GM12874 (cell line): ENCODE measurements around the gene FAM3C.
A peak's percentile ranks its signal among the peaks of the same experiment; 100 is the strongest.

Source experiments
- TF ChIP-seq, protein P1 (sequence below): IDR thresholded peaks from 2 replicates; pipeline ENCODE4 v1.5.1; 2011; ENCODE audit warnings: low read depth, mild to moderate bottlenecking, control low read depth, low read length, moderate library complexity; ENCODE audit not compliant: insufficient read depth

Gene FAM3C

DNA sequence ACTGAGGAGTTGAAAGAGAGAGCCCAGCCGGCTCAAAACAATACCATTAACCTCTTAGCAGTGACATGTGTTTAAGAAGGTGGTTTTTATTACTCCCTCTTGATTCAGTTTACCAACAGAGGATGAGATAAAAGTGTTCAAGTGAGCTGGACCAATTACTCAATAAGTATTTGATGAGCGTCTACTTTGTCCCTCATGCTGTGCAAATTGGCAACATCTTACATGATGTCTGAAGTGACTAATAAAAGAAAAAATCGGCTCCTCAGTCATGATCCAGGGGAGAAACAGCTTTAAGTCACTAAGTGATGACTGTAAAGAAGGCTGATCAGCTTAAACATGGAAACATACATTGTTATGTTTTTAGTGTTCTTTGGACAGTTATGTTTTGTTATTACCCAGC, 59.5 kb downstream of the FAM3C start:
- TF ChIP-seq, protein P1, sequence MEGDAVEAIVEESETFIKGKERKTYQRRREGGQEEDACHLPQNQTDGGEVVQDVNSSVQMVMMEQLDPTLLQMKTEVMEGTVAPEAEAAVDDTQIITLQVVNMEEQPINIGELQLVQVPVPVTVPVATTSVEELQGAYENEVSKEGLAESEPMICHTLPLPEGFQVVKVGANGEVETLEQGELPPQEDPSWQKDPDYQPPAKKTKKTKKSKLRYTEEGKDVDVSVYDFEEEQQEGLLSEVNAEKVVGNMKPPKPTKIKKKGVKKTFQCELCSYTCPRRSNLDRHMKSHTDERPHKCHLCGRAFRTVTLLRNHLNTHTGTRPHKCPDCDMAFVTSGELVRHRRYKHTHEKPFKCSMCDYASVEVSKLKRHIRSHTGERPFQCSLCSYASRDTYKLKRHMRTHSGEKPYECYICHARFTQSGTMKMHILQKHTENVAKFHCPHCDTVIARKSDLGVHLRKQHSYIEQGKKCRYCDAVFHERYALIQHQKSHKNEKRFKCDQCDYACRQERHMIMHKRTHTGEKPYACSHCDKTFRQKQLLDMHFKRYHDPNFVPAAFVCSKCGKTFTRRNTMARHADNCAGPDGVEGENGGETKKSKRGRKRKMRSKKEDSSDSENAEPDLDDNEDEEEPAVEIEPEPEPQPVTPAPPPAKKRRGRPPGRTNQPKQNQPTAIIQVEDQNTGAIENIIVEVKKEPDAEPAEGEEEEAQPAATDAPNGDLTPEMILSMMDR = no peak

DNA sequence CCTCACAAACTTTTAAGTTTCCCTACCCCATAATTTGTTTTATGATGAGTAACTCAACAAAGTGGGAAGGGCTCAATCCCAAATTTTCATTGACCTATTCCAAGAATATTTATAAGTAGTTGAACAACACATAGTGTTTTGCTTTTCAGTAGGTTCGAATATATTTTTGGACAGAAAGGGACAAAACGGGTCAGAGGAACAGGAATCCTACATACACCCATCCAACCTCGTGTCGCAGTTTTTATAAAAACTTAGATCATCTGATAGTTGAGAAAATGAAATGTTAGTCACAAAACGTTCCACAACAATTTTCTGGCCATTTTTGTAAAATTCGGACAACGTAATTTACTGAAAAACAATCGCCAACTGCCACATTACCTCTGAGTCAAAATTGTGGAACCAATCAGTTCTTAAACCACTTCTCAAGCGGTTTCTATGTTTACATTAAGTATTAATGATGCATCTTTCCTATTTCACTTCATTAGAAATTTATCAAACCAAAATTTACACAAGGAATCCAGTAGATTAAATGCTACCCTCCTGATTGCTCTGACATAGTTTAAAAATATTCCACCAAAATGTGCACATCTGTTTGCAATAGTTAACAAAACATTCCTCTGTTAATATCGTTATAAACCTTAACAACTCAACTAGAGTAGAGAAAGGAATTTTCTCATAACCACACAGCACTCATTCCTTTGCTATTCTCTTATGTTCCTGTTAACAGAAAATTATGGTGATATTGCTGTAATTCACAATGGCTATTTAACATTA, 61.0 kb downstream of the FAM3C start:
- TF ChIP-seq, protein P1 = no peak

DNA sequence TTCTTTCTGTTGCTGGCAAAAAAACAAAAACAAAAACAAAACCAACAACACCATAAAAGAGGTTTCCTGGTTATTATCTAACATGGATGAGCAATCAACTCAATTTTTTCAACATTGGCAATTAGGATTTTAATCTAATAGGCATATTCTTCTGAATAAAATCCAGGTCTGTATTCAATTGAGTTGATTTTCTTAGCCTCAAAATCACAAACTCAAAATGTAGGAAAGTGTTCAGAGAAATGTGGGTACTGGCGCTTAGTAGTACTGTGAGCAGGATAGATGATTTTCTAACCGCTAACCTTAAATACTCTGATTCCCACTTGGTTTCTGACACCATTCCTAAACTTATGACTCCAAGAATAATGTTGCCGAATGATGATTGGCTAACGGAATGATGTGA, 61.7 kb downstream of the FAM3C start:
- TF ChIP-seq, protein P1 = no peak

DNA sequence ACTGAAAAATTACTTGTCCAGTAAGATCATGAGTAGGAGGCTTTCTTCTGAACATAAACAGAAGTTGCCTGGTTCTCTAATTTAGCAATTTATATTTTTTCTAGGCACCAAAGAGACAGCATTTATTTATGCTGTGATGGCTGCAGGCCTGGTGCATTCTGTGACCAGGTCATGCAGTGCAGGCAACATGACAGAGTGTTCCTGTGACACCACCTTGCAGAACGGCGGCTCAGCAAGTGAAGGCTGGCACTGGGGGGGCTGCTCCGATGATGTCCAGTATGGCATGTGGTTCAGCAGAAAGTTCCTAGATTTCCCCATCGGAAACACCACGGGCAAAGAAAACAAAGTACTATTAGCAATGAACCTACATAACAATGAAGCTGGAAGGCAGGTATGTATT, 64.5 kb downstream of the FAM3C start:
- TF ChIP-seq, protein P1 = no peak

DNA sequence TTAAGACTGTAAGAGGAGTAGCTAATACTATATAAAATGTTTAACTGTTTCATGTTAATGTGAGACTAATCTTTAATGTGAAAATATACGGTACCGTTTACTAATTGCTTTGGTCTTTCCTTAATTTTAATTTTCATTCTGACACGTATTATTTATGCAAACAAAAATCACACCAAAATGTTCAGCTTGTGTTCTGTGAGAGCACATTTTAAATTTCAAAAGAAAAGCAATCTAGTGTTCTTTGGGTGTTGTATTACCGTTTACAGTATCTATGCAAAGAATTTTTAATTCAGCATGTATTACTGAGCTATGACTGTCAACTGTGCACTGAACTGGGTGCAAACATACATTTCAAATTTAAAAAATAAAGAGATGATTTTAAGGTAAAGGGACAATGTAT, 65.1 kb downstream of the FAM3C start:
- TF ChIP-seq, protein P1 = no peak

DNA sequence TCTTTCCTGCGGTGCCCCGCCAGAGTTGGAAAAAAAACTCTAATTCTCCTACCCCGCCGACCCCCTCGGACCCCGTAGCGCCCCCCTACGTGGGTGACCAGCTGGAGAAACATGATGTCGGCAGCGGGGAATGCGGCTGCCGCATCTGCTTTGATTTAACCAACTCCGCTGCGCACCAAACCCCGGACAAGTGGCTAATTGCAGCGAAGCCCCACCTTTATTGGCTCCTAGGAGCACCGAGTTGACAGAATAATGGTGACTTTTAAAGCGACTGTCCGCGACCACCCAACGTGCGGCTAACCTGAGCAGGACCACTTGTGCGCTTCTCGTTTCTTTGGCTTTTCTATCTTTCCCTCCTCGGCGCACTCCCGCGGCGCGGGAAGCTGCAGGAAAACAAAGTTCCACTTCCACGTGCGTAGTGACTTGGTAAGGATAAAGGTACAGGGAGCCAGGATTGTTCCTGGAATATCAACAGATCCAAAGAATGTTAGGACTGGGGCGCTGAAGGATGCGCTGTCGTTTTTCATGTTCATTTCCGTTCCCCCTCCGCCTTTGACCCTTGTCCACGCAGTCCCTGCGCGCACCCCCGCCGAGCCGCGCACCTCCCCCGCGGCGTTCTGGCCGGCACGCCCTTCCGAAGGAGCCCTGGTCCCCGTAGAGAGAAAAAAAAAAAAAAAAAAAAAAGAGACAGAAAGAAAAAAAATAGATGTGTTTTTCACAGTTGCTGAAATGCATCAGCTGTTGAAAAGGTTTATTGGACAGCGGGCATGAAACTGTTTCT, 65.9 kb downstream of the FAM3C start:
- TF ChIP-seq, protein P1 = 0 out of 2 replicates have a peak, but pooled peaks have one; percentile 11

DNA sequence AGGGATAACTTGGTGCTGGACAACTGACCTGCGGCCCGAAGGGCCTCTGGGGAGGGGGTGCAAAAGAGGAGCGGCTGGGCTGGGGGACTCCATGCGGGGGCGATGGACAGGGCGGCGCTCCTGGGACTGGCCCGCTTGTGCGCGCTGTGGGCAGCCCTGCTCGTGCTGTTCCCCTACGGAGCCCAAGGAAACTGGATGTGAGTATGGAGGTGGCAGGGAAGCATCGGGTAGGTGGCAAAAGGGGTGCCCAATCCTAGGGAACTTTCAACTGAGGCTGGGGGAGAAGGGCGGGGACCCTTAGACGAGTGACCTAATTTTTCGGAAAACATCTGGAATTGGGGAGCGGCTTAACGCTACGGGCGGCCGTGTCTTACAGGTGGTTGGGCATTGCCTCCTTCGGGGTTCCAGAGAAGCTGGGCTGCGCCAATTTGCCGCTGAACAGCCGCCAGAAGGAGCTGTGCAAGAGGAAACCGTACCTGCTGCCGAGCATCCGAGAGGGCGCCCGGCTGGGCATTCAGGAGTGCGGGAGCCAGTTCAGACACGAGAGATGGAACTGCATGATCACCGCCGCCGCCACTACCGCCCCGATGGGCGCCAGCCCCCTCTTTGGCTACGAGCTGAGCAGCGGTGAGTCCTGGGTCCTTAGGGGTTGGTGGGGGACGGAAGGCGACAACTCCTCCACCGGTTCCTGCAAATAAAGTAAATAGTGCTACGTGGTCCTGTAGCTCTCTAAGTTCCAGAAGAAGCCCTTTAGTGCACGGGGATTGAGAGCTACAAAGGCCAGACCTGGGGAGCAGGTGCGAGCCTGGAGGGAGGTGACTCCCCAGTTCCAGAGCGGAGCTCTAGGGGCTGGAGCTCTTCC, 66.7 kb downstream of the FAM3C start:
- TF ChIP-seq, protein P1 = peak; percentile 33; the same call in 1 of the 2 replicates
